GM19023 (cell line): ENCODE measurements around the gene U2AF2.

Source experiments
- ATAC-seq: cut with Tn5 transposase; IDR thresholded peaks from one replicate; pipeline ENCODE4 v1.9.1; 2021; ENCODE audit warnings: mild to moderate bottlenecking, moderate library complexity; ENCODE audit not compliant: unreplicated experiment

Gene U2AF2

DNA sequence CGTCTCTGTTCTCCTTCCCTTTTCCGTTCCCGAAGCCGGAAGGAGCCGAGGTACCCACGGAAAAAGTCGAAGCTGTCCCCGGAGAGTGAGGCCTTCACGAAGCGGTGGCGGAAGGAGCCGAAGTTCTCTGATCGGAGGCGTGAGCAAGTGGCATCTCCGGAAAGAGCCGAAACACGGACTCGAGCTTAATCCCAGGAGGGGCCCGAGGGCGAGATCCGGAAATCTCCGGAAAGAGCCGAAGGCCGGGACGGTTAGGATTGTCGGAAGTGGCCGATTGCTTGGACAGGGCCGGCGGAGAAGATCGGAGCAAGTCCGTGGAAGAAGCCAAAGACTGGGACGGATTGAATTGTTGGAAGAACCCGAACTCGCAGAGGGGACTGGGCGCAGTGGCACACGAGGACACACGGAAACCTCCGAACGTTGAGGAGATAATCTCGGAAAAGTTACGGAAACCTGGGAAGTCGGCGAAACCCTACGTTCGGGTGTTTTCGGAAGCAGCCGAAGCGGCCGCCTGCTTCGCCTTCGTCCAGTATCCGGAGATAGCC, 440 bp upstream of the U2AF2 start:
- ATAC-seq: peak; percentile 54

DNA sequence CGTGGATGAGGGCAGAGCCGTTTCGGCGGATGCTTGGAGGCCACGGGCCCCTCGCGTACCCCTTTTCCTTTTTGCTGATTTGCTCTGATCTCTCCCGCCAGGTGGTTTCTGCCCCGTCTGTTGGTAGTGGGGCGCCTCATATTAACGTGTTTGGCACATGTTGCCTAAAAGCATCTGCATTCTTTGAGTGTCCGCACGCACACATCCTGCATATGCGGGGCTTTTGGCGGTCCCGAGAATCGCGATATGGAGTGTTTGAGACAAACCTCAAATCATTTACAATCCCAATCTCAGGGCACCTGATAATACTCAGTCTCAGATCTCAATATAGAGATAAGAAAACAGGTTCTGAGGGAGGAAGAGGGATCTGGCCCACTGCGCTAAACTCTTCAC, 809 bp downstream of the U2AF2 start:
- no peak for ATAC-seq

DNA sequence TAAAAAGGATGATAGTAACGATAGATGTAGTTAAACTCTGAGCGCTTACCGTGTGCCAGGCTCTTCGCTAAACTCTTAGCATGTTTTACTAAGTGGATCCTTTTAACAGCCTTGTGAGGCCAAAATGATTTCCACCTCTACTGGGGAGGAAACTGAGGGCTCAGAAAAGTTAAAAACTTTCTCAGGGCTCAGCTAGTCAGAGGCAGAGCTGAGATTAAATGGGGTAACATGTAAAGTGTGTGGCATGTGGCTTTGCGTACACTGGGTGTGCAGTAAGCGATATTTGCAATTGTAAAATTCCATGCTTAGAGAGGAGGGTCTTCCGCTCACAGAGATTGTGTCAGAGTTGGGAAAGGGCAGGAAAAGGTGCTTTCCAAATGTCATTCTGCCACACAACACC, 1.7 kb downstream of the U2AF2 start:
- ATAC-seq: no peak

DNA sequence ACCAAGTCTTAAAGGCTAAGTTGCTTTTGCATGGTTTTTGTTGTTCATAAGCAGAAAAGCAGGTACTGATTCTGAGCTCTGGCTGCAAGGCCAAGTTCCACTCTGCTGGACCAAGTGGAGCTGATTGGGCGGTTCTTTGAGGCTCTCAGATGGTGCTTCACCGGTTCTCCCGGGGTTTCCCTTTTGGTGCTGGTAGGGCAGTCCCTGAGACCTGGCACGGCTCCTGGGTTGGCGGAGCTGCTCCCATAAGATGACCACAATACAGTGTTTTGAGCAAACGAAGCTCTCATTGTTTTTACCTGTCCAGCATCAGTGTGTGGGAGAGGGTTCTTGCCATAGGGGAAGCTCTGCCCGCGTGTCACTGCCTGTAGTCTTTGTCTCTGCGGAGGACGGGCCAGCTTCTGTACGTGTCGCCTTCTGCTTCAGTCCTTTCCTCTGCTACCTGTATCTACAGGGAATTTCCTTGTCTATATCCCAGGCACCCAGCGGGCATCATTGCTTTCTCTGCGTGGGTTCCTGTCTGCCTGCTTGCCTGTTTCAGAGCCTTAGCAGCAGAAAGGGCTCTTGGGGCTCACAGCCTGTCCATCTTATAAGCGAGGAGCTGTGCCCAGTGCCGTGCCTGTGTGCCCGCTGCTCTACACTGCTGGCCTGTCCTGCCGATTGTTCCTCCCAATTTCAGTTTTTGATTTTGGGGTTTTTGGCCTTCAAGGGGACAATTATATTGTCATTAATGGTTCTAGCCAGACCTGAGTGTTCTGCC, 2.3 kb downstream of the U2AF2 start:
- ATAC-seq: no peak

DNA sequence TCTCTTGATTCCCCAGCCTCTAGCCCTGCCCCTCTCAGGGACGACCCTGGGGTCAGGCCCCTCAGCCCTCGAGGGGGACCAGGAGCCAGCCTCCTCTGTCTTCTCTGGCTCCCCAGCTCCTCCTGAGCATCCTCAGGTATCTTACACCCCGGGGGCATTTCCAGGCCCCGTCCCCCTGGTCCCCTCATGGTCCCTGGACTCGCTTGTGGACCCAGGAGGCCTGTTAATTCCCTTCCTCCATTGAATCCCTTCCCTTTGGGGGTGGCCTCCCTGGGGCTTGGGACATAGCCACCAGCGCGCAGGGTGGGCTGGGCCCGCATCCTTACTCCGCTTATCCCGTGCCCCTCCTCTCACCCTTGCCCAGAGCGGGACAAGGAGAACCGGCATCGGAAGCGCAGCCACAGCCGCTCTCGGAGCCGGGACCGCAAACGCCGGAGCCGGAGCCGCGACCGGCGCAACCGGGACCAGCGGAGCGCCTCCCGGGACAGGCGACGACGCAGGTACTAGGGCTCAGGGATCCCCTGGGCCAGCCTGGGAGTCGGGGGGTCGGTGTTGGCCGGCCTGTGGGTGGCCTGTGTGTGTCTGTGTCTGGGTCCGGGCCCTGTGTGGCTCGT, 4.1 kb downstream of the U2AF2 start:
- no peak for ATAC-seq

DNA sequence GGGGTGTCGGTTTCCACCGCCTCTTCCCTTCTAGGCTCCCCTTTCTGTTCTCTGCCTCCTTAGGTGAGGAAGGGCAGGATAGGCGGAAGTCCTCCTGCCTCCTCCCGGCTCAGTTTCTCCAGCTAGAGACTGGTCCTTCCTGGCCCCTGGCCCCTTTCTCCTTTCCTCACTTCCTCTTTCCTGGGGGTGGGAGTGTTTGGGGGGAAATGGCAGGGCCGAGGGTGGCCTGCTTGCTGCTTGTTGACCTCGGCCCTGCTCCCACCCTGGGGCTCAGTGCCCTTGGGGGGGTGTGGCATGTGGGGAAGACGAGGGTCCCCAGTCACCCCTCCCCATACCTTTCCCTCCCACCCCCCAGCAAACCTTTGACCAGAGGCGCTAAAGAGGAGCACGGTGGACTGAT, 5.0 kb downstream of the U2AF2 start:
- ATAC-seq: no peak

DNA sequence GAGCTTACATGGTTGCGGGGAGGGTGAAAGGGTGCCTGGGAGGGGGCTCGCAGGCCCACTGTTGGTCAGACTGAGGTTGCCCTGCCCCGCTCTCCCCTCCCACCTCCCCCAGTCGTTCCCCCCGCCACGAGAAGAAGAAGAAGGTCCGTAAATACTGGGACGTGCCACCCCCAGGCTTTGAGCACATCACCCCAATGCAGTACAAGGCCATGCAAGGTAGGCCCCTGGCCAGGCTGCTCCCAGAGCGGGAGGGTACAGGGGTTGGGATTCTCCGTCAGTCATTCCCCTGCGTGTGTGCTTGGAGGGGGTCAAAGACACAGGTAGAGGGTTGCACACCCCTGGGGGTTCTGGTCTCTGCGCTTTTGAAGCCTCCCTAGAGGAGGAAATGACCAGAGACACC, 5.6 kb downstream of the U2AF2 start:
- no peak for ATAC-seq

DNA sequence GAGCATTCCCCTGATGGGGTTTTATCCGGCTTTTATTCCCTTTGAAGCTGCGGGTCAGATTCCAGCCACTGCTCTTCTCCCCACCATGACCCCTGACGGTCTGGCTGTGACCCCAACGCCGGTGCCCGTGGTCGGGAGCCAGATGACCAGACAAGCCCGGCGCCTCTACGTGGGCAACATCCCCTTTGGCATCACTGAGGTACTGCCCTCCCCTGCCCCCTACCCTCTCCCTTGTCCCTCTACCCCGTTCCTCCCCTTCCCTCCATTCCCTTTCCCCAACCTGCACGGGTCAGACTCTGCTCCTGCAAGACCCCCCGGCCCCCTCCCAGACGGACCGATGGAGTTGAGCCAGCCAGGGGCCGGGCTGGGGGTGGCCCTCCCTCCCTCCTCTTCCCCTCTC, 6.2 kb downstream of the U2AF2 start:
- no peak for ATAC-seq

DNA sequence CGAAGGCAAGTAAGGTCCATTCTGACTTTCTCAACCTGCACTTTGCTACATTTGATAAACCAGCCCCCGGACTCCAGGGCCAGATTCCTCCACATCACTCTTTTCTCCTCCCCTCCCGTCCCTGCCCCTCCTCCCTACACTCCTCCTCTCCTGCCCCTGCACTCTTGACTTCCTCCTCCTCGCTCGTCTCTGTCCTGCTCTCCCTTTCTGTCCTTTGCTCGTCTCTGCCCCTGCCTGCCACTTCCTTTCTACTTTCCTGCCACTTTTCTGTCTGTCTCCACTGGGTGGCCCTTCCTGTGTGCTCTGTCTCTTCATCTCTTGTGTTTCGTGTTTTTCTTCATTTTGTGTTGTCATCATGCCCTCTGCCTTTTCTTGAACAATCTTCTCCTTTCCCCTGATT, 7.0 kb downstream of the U2AF2 start:
- no peak for ATAC-seq

DNA sequence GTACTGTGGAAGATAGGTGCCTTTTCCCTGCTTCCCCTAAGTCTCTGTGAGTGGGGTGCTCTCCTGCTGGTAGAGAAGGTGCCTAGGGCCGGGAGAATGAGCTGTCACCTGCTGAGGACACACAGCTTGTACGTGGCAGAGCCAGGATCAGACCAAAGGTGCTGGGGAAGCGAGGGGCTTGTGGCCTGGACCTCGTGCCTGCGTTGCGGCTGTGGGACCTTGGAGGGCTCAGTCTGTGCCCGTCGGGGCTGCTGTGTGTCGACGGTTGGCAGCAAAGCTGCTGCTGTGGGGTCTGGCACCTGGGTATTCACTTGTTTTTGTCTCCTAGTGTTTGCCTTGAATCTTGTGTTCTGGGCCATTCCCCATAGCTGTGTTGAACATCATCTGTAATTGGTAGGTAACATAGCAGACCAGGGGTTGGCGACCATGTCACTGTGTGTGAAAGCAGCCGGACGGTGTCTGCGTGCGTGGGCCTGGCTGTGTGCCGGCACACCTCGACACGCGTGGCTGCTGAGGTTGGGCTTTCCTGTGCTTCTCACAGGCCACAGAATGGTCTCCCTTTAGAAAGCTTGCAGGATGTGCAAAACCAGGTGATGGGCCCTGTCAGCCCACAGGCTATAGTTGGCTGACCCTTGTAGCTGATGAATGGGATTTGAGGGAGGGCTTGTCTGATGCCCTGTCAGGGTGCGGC, 9.2 kb downstream of the U2AF2 start:
- ATAC-seq: no peak

DNA sequence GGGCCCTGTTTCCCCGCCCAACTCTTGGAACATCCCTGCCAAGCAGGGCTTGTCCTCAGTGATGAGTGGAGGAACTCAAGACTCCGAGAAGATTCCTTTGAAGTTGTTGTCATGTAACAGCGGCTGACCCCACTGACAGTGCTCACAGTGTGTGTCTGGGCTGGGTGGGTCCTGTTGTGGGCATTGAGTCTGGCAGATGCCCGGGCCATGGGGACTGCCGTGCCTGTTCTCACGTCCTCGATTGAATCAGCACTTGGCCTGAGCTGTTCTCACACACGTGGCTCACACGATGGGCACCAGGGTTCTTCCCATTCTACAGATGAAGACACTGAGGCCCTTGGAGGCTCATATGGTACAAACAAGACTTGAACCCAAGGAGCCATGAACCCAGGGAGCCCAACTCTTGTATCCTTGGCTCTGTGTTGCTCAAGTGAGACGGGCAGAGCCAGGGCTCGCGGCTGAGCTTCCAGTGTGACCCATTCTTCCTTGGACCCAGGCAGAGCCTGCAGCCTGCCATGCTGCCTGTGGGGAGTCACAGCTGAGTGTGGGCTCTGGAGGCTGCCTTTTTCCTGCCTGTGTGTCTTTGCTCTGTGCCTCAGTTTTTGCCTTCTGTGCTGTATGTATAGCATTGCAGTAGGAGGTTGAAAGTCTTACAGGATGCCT, 11.6 kb downstream of the U2AF2 start:
- no peak for ATAC-seq

DNA sequence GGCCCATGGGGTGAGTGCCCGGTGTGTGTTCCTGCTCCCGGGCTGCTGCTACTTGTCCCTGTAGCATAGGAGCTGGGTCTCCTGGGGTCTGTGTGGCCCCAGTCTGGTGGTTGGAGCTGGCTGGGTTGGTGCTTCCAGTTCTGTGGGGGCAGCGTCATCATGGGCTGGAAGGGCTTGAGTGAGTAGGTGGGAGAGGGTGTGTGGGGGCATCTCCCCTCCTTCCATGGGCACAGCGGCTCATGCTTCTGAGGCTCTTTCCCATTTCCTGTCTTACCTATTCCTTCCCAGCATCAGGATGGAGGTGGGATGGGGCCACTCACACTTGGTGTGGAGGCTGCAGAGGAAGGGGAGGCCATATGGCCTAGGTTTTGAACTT, 12.2 kb downstream of the U2AF2 start:
- no peak for ATAC-seq

DNA sequence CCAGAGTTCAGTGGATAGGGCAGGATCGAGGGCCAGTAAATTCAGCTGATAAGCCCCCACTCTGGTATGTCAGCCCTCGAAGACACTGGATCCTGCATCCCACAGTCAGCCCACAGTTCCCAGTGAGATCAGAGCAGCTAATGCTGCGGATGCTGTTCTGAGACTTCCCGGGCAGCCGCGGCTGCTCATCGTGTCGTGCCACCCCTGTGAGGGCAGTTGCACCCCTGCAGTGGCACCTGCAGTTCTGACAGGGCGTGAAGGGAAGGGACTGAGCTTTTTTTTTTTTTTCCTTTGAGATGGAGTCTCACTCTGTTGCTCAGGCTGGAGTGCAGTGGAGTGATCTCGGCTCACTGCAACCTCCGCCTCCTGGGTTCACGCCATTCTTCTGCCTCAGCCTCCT, 12.7 kb downstream of the U2AF2 start:
- ATAC-seq: no peak

DNA sequence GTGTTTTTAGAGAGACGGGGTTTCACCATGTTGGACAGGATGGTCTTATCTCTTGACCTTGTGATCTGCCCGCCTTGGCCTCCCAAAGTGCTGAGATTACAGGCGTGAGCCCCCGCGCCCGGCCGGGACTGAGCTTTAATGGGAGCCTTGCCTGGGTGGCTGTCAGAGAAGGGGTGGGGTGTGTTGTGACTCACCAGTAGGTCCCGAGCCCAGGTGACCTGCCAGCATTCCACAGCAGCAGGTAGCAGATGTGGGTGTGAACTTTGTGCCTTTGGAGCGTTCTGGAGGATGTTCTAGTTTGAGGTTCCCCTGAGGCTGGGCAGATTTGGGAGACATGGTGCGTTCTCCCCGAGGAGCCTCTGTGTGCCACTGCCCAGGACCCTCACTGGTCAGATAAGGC, 13.1 kb downstream of the U2AF2 start:
- no peak for ATAC-seq

DNA sequence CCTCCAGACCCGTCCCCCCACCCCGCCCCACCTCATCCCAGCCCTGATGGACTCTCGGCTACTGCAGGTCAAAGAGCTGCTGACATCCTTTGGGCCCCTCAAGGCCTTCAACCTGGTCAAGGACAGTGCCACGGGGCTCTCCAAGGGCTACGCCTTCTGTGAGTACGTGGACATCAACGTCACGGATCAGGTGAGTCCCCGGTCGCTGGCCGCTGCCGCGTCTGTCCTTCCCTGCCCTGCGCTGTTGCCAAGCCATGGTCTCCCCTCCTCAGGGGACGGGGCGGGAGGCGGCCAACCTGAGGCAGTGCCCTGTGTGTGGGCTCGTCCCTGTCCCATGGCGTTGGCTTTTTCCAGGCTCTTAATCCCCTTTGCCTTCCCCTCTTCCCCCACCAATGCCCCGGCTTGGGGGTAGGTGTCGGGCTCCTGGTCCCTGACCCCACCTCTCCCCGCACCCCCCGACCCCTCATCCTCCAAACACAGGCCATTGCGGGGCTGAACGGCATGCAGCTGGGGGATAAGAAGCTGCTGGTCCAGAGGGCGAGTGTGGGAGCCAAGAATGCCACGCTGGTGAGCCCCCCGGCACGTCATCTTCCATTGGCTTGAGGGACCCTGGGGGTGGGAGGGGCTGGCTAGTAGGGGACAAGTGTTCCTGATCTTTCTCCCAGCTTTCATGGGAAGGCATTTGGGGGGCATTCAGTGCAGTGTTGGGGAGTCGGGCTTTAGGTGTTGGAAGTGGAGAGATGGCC, 13.9 kb downstream of the U2AF2 start:
- ATAC-seq: no peak

DNA sequence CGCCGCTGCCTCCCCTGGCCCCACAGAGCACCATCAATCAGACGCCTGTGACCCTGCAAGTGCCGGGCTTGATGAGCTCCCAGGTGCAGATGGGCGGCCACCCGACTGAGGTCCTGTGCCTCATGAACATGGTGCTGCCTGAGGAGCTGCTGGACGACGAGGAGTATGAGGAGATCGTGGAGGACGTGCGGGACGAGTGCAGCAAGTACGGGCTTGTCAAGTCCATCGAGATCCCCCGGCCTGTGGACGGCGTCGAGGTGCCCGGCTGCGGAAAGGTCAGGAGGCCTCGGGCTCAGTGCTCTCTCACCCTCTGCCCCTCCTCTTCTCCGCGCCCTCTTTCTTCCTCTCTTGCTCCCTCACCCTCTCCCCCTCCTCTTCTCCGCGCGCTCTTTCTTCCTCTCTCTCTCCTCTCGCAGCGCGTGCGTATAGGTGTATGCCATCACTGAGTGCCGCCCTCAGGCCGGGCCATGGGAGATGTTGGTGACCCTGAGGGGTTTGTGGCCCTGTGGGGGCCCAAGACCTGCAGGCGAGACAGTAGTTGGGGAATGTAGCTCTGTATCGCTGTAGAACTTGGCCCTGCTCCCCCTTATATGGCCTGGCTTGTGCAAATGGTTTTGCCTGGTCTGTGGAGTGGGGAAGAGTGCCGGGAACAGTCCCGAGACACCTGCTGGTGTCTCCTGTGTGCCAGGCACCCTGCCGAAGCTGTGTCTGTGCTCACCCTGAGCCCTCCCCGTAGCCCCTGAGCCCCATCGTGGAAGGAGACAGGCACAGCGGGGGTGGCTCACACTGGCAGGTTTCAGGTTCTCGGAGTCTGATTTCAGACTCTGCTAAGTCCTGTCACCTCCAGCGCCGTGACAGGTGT, 14.8 kb downstream of the U2AF2 start:
- no peak for ATAC-seq

DNA sequence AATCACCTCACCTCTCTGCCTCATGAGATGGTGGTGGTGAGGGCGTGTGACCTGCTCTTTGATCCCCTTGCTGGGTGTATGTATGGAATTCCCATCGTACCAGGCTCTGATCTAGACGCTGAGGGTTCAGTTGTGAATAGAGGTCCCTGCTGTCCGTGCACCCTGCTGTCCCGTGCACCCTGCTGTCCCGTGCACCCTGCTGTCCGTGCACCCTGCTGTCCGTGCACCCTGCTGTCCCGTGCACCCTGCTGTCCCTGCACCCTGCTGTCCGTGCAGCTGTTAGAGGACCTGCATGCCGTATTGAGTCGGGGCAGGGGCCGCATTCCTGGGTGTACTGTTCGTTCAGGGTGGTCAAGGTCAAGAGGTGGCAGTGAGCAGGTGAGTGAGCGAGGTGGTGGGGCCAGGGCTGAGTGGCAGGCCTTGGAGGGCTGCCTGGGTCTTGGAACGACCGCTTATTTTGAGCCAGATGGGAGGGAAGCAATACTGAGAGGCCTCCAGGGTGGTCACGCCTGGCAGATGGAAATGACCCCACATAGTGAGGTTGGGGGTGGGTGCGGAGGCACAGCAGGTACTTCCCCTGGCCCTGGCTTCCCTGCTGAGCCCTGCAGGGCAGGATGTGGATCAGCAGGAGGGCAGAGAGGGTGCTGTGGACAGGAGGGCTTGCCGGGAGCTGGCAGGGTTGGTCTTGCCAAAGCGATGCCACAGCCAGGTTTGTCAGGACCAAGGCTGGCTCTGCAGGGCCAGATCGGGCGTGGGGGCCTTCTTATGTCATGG, 15.6 kb downstream of the U2AF2 start:
- ATAC-seq: no peak

DNA sequence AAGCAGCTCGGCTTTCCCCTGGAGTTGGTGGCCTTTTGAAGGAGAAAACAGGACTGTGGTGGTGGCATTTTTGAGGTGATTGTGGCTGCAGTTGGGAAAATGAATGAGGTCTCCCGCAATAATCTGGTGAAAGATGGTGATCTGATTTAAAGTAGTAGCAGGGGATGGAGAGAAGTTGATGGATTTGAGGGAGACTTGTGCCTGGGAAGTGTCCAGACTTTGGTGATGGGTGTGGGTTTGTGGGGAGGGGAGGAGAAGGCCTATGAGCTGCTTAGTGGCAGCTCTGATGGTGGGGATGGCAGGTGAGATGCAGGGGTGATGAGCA, 16.2 kb downstream of the U2AF2 start:
- ATAC-seq: no peak

DNA sequence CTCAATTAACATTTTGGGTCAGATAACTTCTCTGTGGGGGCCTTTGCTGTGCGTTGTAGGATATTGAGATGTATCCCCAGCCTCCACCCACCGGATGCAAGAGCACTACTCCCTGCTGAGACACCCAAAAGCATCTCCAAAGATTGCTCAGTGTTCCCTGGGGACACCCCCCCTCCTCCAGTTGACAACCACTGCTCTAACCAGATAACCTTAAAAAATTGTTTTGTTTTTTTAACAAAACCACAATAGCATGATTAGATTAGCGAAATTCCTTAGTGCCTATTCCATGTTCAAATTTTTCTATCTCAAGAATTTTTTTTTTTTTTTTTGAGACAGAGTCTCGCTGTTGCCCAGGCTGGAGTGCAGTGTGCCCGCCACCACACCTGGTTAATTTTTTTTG, 17.6 kb downstream of the U2AF2 start:
- ATAC-seq: no peak
